Placental pericyte (primary cell): ENCODE measurements around the gene TCF7L1. TPM values are rescaled to one million over a fixed set of nuclear protein-coding genes. Genes with fewer than 3 reads are reported as not detected.

ENCODE experiments used
- small RNA-seq: library from RNA; depleted of rRNA; stranded (forward); fragments of <200 nt; gene quantifications from one replicate; pipeline ENCODE3, GENCODE V24; 2012; ENCODE audit warnings: low replicate concordance
- total RNA-seq: library from RNA; depleted of rRNA; stranded (reverse); fragments of >200 nt; gene quantifications from 2 replicates; pipeline ENCODE4 v1.2.3, GENCODE V29; 2012

TCF7L1 gene
- total RNA-seq: 3.7 and 4.2 TPM in 2 replicates

GRCh38 chr2:85132834-85133637, at the start of gene TCF7L1:
TCF7L1 (plus strand) TSS chr2:85133392; CDS start chr2:85133685, 293 bp downstream.

GRCh38 chr2:85327822-85328617, 194.8 kb downstream of the TCF7L1 start, which contains the start of gene TGOLN2:
TGOLN2 (minus strand) TSS chr2:85327989; CDS start chr2:85327962, 27 bp downstream.

GRCh38 chr2:85354286-85355072, 221.3 kb downstream of the TCF7L1 start, which contains the start of the genes ELMOD3 and RETSAT:
ELMOD3 (plus strand) TSS chr2:85354769; CDS start chr2:85357199, 2,430 bp downstream.
RETSAT (minus strand) TSS chr2:85354528; CDS start chr2:85354507, 21 bp downstream.

Small RNA genes lying within 50 kb of the gene (small RNA-seq; reads per million reads assigned to genes)
- not detected for gene AC093162.1
- not detected for gene RF00019
- gene RNU6-674P: not detected

Other genes with a start within 250 kb of the TCF7L1 start
- gene TMSB10, start 227.7 kb upstream of the TCF7L1 start, total RNA-seq: 3,062 and 6,480 TPM in 2 replicates
- 75.9 and 92.6 TPM in 2 replicates for gene KCMF1, start 162.2 kb upstream of the TCF7L1 start, total RNA-seq
- 118 and 181 TPM in 2 replicates for gene TGOLN2, start 194.6 kb downstream of the TCF7L1 start, total RNA-seq
- gene RETSAT, start 221.1 kb downstream of the TCF7L1 start, total RNA-seq: 50.3 and 51.6 TPM in 2 replicates
- gene ELMOD3, start 221.4 kb downstream of the TCF7L1 start, total RNA-seq: 11.6 and 19.9 TPM in 2 replicates